Sigmoid colon (tissue), 3 donors: ENCODE data around the gene PRKN.

Experiments
- CTCF ChIP-seq, 4 experiments: fragments of 450-650 bp in 3 of 4; fragments of 200-600 bp in 1 of 4; IDR thresholded peaks; one replicate each; pipeline ENCODE4 v1.5.1; 2016 to 2019; ENCODE audit warnings: antibody characterized with exemption in 4 of 4, mild to moderate bottlenecking in 3 of 4, moderate library complexity in 2 of 4
- POLR2A ChIP-seq, 2 donors: fragments of 450-650 bp; IDR thresholded peaks; one replicate each; pipeline ENCODE4 v1.6.1; 2016; ENCODE audit warnings: antibody characterized with exemption in 2 of 2, mild to moderate bottlenecking in 2 of 2, moderate library complexity in 2 of 2

DNA sequence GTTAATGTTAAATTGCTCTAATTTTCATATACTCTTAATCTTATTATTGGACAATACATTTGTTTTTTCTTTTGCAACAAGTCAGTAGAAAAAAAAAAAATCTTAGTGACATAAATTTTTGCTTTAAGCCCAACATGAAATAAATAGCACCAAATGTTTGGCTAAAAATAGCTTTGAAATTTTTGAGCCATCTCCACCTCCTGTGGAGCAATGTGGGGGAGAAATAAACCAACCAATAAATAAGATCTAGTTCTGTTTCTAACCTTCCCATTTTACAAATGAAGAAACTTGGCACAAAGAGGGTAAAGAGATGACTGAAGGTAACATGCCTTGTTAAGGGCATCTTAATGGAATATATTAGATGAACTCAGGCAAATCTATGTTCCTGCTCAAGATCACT, 91.4 kb downstream of the PRKN start:
- TF ChIP-seq CTCF (IDR thresholded peaks at IDR 0.05) (no peak), POLR2A (IDR thresholded peaks at IDR 0.05) (no peak)
